GM23248 (cell line): ENCODE results near the gene TSSK2. TPM values are rescaled to one million over a fixed set of nuclear protein-coding genes. Genes with fewer than 3 reads are reported as not detected.
A peak's percentile ranks its signal among the peaks of the same experiment; 100 is the strongest.

Source experiments
- DNase-seq: peaks from one replicate; pipeline ENCODE4 v3.0.0-alpha.2; 2015
- H2AFZ ChIP-seq: fragments of 200-600 bp; sonication (generic); 2 replicates; pipeline ENCODE4 v1.6.1; 2016; ENCODE audit warnings: antibody characterized with exemption
- H3F3A ChIP-seq: fragments of 200-600 bp; sonication (generic); 2 replicates; pipeline ENCODE4 v1.6.1; 2016; ENCODE audit warnings: mild to moderate bottlenecking, antibody characterized with exemption, mixed run types; ENCODE audit not compliant: insufficient read depth
- H3K27ac ChIP-seq: fragments of 200-600 bp; sonication (generic); 2 replicates; pipeline ENCODE4 v1.5.1; 2016; ENCODE audit warnings: mild to moderate bottlenecking
- H3K27me3 ChIP-seq: fragments of 200-600 bp; sonication (generic); replicated peaks from 2 replicates; pipeline ENCODE4 v1.6.1; 2016; ENCODE audit warnings: mild to moderate bottlenecking; ENCODE audit not compliant: insufficient read depth
- H3K36me3 ChIP-seq: fragments of 200-600 bp; sonication (generic); 2 replicates; pipeline ENCODE4 v1.6.1; 2016; ENCODE audit warnings: low read depth, mild to moderate bottlenecking
- H3K4me1 ChIP-seq: fragments of 200-600 bp; sonication (generic); 2 replicates; pipeline ENCODE4 v1.6.1; 2016; ENCODE audit warnings: mild to moderate bottlenecking; ENCODE audit not compliant: insufficient read depth
- H3K4me2 ChIP-seq: fragments of 200-600 bp; sonication (generic); one replicate; pipeline ENCODE4 v1.6.1; 2016; ENCODE audit warnings: mild to moderate bottlenecking; ENCODE audit not compliant: unreplicated experiment
- H3K4me3 ChIP-seq: fragments of 200-600 bp; sonication (generic); 2 replicates; pipeline ENCODE4 v1.5.1; 2016; ENCODE audit warnings: mild to moderate bottlenecking
- H3K79me2 ChIP-seq: fragments of 200-600 bp; sonication (generic); 2 replicates; pipeline ENCODE4 v1.6.1; 2016; ENCODE audit warnings: mild to moderate bottlenecking; ENCODE audit not compliant: insufficient read depth
- H3K9ac ChIP-seq: fragments of 200-600 bp; sonication (generic); 2 replicates; pipeline ENCODE4 v1.6.1; 2016; ENCODE audit warnings: mild to moderate bottlenecking
- H3K9me2 ChIP-seq: fragments of 200-600 bp; sonication (generic); 2 replicates; pipeline ENCODE4 v1.6.1; 2016; ENCODE audit warnings: mixed run types, mild to moderate bottlenecking, moderate library complexity; ENCODE audit not compliant: insufficient read depth
- H3K9me3 ChIP-seq: fragments of 200-600 bp; sonication (generic); one replicate; pipeline ENCODE4 v1.6.1; 2017; ENCODE audit warnings: low read depth
- H4K20me1 ChIP-seq: fragments of 200-600 bp; sonication (generic); 2 replicates; pipeline ENCODE4 v1.6.0; 2016; ENCODE audit not compliant: insufficient read depth
- EZH2 ChIP-seq: fragments of 200-600 bp; sonication (generic); IDR thresholded peaks from 2 replicates; pipeline ENCODE4 v1.6.1; 2018; ENCODE audit warnings: antibody characterized with exemption, mild to moderate bottlenecking; ENCODE audit not compliant: insufficient read depth, poor library complexity, severe bottlenecking
- EZH2phosphoT487 ChIP-seq: fragments of 200-600 bp; sonication (generic); IDR thresholded peaks from 2 replicates; pipeline ENCODE4 v1.6.1; 2018; ENCODE audit warnings: antibody characterized with exemption, moderate library complexity, mild to moderate bottlenecking, low read depth; ENCODE audit not compliant: insufficient read depth
- WGBS, 2 experiments: methylation state at CpG; one replicate each; pipeline ENCODE4 v1.1.6; 2015 to 2017; ENCODE audit warnings: low lambda C conversion rate in 2 of 2, low coverage in 1 of 2; ENCODE audit errors: missing lambda C conversion rate in 2 of 2; 5-methylcytosine and 5-hydroxymethylcytosine counted together
- in situ Hi-C: fragments of 300-500 bp; cut with MboI; formaldehyde crosslinking; loops from 2 replicates; pipeline ENCODE4 v1.15.0; 2020
- polyA plus RNA-seq: library from polyadenylated mRNA; unstranded; fragments of >200 nt; fragmentation: Nextera tagmentation; extraction: Ambion mirVana; gene quantifications from 2 replicates; pipeline ENCODE4 v1.2.1, GENCODE V29; 2016
- total RNA-seq: library from RNA; depleted of rRNA; stranded (reverse); fragments of >200 nt; shearing (Covaris generic); gene quantifications from 2 replicates; pipeline ENCODE4 v1.2.3, GENCODE V29; 2014

Gene TSSK2
- total and polyA plus RNA-seq, 2 experiments from 2014 or later = not detected

GRCh38 chr22:19120829-19121630, 10.1 kb upstream of the TSSK2 start:
- H3K4me2 ChIP-seq = peak overlapping the region; percentile 95
- peak overlapping the region; percentile 89 for H2AFZ ChIP-seq
- no peaks in the 10 kb centered on the region for H3K27me3 ChIP-seq
- peak overlapping the region; percentile 92 for H3K4me3 ChIP-seq
- no peaks in the 10 kb centered on the region for H3K36me3 ChIP-seq
- no peaks in the 10 kb centered on the region for H3K9me3 ChIP-seq
- peak; percentile 75 for DNase-seq
- peak overlapping the region; percentile 90 for H3K9ac ChIP-seq
- peaks cover 57% of the 10 kb centered on the region for H3K79me2 ChIP-seq
- H4K20me1 ChIP-seq = 0 out of 2 replicates have a peak, but pooled peaks cover 4% of the 10 kb centered on the region
- H3K4me1 ChIP-seq = peaks cover 9% of the 10 kb centered on the region; the same call in 1 of the 2 replicates
- in situ Hi-C loops = no loop called here
- H3F3A ChIP-seq = no peaks in the 10 kb centered on the region
- H3K27ac ChIP-seq = peak overlapping the region; percentile 67
- 15% methylated on average over 23 of the region's 23 CpGs for WGBS, 2 experiments
- no peak for TF ChIP-seq EZH2
- no peaks in the 10 kb centered on the region for H3K9me2 ChIP-seq

DNA sequence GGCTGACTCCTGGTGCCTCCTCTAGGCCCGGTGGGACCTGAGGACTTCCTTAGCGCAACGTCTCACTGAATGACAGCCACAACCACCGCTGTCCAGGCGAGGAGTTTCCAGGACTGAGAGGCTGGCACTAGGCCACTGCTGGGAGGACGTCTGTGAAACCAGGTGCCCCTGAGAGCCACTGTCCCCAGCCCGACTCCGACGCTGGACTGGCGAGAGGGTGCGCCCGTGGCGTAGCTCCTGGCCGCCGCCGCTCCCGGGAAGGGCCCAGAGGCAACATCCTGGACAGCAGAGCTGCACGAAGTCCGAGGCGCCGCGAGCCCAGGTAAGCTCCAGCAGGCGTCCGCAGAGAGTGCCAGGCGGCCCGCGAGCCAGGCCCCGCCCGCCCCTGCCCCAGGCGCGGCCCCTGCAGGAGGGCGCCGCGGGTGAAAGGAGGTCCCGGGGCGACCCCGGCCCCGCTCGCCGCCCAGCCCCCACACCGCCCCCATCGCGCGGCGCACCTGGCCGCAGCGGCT, 9.4 kb upstream of the TSSK2 start:
- Histone ChIP-seq H3K4me3 (peak overlapping the region; percentile 92), H3K9me3 (no peaks in the 10 kb centered on the region), H3K9me2 (no peaks in the 10 kb centered on the region), H3K9ac (peak overlapping the region; percentile 90), H2AFZ (peak overlapping the region; percentile 89), H3K4me1 (peaks cover 9% of the 10 kb centered on the region; the same call in 1 of the 2 replicates), H3K4me2 (peak overlapping the region; percentile 95), H3K27ac (peak overlapping the region; percentile 67), H3K36me3 (no peaks in the 10 kb centered on the region), H3F3A (no peaks in the 10 kb centered on the region), H3K27me3 (no peaks in the 10 kb centered on the region), H3K79me2 (peaks cover 50% of the 10 kb centered on the region), H4K20me1 (0 out of 2 replicates have a peak, but pooled peaks cover 4% of the 10 kb centered on the region)
- peak; percentile 68 for DNase-seq
- in situ Hi-C loops = no loop called here
- TF ChIP-seq EZH2phosphoT487 = no peak
- no peak for TF ChIP-seq EZH2
- 0 to 2% methylated on average over 11 to 24 of the region's 47 CpGs for WGBS, 2 experiments

DNA sequence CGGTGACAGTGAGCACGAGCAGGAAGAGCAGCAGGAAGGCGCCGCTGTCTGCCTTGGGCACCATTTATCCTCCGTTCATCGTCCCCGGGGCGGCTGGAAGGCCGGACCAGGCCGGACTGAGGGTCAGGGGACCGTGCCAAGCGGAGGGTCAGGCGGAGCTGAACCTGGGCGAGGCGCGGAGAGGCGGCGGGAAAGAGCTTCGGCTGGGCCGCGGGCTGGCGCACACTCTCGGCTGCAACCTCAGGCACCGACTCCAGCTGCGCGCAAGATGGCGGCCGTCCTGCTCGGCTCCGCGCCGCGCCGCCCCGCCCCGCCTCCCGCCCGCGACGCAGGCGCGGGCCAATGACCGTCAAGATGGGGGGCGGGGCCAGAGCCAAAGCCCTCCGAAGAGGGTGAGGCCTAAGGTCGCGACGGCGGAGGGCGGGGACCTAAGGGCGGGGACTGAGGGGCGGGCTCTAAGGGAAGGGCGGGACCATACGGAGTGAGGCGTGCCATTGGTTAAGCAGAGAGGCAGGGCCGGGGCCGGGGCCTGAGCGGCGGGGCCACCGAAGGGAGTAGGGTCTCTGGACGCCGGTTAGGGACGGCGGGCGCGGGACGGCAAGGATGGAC, 8.9 kb upstream of the TSSK2 start, which contains the start of gene DGCR2:
DGCR2 (minus strand) TSS at position 270 of the 609 bp plus-strand sequence; CDS start at position 64, 206 bp downstream.
- no peak for TF ChIP-seq EZH2phosphoT487
- TF ChIP-seq EZH2 = no peak
- Histone ChIP-seq H3K4me3 (peak within 1 kb of the TSS; percentile 92), H3K4me2 (peak within 1 kb of the TSS; percentile 95), H3K79me2 (peaks cover 45% of the 10 kb centered on the region), H3K4me1 (peaks cover 9% of the 10 kb centered on the region; the same call in 1 of the 2 replicates), H3K9ac (peak within 1 kb of the TSS; percentile 90), H3K36me3 (no peaks in the 10 kb centered on the region), H3K27me3 (no peaks in the 10 kb centered on the region), H4K20me1 (0 out of 2 replicates have a peak, but pooled peaks cover 4% of the 10 kb centered on the region), H2AFZ (peak within 1 kb of the TSS; percentile 95), H3K9me3 (no peaks in the 10 kb centered on the region), H3K27ac (peak within 1 kb of the TSS; percentile 67), H3K9me2 (no peaks in the 10 kb centered on the region), H3F3A (no peaks in the 10 kb centered on the region)
- DNase-seq = peak; percentile 99
- in situ Hi-C loops = no loop called here
- 1% methylated on average over 17 to 65 of the region's 67 CpGs for WGBS, 2 experiments

DNA sequence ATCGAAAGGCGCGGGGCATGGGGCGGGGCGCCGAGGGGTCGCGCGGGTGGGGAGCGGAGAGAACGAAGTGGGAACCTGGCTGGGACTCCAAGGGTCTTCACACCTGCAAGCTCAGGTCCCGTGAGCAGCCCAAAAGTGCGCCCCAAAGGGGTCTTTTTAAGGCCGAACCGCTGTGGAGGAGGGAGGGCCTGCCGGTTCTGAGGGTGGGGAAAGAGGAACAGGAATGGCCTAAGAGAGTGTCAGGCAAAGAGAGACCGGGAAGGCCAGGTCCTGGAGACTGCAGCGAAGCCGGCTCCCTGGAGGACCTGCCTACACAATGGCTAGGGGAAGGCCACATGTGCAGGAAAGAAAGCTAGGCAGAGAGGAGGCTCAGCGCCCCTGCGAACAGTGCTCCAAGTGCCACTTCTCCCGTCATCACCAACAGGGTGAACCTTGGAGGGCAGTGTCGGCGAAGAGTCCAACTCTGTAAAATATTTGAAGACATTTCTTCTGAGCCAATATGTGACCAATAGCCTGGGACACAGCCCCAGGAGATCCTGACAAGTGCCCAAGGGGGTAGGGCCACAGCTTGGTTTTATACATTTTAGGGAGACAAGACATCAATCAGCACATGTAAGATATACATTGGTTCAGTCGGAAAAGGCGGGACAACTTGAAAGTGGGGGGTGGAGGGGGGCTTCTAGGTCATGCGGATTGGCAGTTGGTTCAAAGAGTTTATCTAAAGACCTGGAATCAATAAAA, 8.2 kb upstream of the TSSK2 start:
- TF ChIP-seq EZH2 (no peak), EZH2phosphoT487 (no peak)
- H2AFZ ChIP-seq = peak overlapping the region; percentile 95
- peak; percentile 30 for DNase-seq
- no peaks in the 10 kb centered on the region for H3K36me3 ChIP-seq
- peaks cover 38% of the 10 kb centered on the region for H3K79me2 ChIP-seq
- no peak overlapping the region for H3K27ac ChIP-seq
- H3K27me3 ChIP-seq = no peaks in the 10 kb centered on the region
- H3K9me3 ChIP-seq = no peaks in the 10 kb centered on the region
- peak overlapping the region; percentile 90 for H3K9ac ChIP-seq
- H3K4me3 ChIP-seq = peak overlapping the region; percentile 92
- 33 to 35% methylated on average over 21 to 27 of the region's 27 CpGs for WGBS, 2 experiments
- H4K20me1 ChIP-seq = 0 out of 2 replicates have a peak, but pooled peaks cover 4% of the 10 kb centered on the region
- H3K4me1 ChIP-seq = peaks cover 9% of the 10 kb centered on the region; the same call in 1 of the 2 replicates
- H3K4me2 ChIP-seq = peak overlapping the region; percentile 81
- in situ Hi-C loops = no loop called here
- no peaks in the 10 kb centered on the region for H3F3A ChIP-seq
- no peaks in the 10 kb centered on the region for H3K9me2 ChIP-seq
